ENCODE results near the gene ADAM12.

The ADAM12 gene

GRCh38 chr10:126230587-126230986 lies 157.7 kb downstream of the ADAM12 start:
- FAIRE-seq = no peak

- FAIRE-seq = no peak
Observed at GRCh38 chr10:126229686-126230085, 158.6 kb downstream of the ADAM12 start.

- no peak for FAIRE-seq
Observed at GRCh38 chr10:126227762-126228134, 160.5 kb downstream of the ADAM12 start.

GRCh38 chr10:126226988-126227761 lies 161.1 kb downstream of the ADAM12 start:
- no peak for FAIRE-seq

- FAIRE-seq = no peak
Observed at GRCh38 chr10:126226205-126226604, 162.1 kb downstream of the ADAM12 start.

- no peak for FAIRE-seq
Observed at GRCh38 chr10:126225672-126226008, 162.6 kb downstream of the ADAM12 start.

- FAIRE-seq = no peak
Observed at GRCh38 chr10:126224967-126225671, 163.2 kb downstream of the ADAM12 start.

GRCh38 chr10:126223512-126224067 lies 164.7 kb downstream of the ADAM12 start:
- no peak for FAIRE-seq

GRCh38 chr10:126222736-126223511 lies 165.4 kb downstream of the ADAM12 start:
- no peak for FAIRE-seq

GRCh38 chr10:126221874-126222273 lies 166.4 kb downstream of the ADAM12 start:
- no peak for FAIRE-seq

- no peak for FAIRE-seq
Observed at GRCh38 chr10:126218778-126219649, 169.3 kb downstream of the ADAM12 start.

- no peak for FAIRE-seq
Observed at GRCh38 chr10:126218174-126218573, 170.1 kb downstream of the ADAM12 start.

- FAIRE-seq = no peak
Observed at GRCh38 chr10:126216632-126216961, 171.7 kb downstream of the ADAM12 start.

- FAIRE-seq = peak; percentile 54
Observed at GRCh38 chr10:126215746-126216631, 172.3 kb downstream of the ADAM12 start.

- no peak for FAIRE-seq
Observed at GRCh38 chr10:126214679-126215078, 173.6 kb downstream of the ADAM12 start.

GRCh38 chr10:126214021-126214420 lies 174.3 kb downstream of the ADAM12 start:
- no peak for FAIRE-seq

- FAIRE-seq = no peak
Observed at GRCh38 chr10:126212738-126213137, 175.5 kb downstream of the ADAM12 start.

- FAIRE-seq = no peak
Observed at GRCh38 chr10:126210051-126210651, 178.1 kb downstream of the ADAM12 start.

- no peak for FAIRE-seq
Observed at GRCh38 chr10:126209451-126209850, 178.8 kb downstream of the ADAM12 start.

GRCh38 chr10:126208726-126209302 lies 179.5 kb downstream of the ADAM12 start:
- FAIRE-seq = no peak

GRCh38 chr10:126207851-126208250 lies 180.4 kb downstream of the ADAM12 start:
- FAIRE-seq = no peak

Data from endometrium (tissue), 2 donors.